ENCODE measurements around the gene CHPF. TPM values are rescaled to one million over a fixed set of nuclear protein-coding genes. Genes with fewer than 3 reads are reported as not detected.

The CHPF gene
- total RNA-seq, 1 experiment from 2014 or later = 17.5 TPM

GRCh38 chr2:219495531-219496122 is 48.0 kb downstream of the CHPF start:
- no TSS peak for BruUV-seq (replicated peaks)
- intact Hi-C loops (cut with micrococcal nuclease; ENCODE audit: unreplicated experiment) (no loop called here), in situ Hi-C loops (cut with HindIII; ENCODE audit: low pct_unique_long_range_greater_than_20kb, low sequenced_read_pairs) (no loop called here)
- no peak for ATAC-seq
- Histone ChIP-seq H3K9me3 (ENCODE audit: control insufficient read depth, insufficient read depth, low read depth, low read length) (no peaks in the 10 kb centered on the region), H3K36me3 (ENCODE audit: control insufficient read depth, insufficient read depth, low read length) (peaks cover 3% of the 10 kb centered on the region; the same call in 1 of the 2 replicates), H3K27me3 (ENCODE audit: control insufficient read depth, insufficient read depth, low read length) (no peaks in the 10 kb centered on the region), H3K4me3 (ENCODE audit: low read depth in 2 of 2, low read length in 2 of 2) (no peak overlapping the region), H3K4me1 (ENCODE audit: control insufficient read depth, insufficient read depth, low read length) (peaks cover 15% of the 10 kb centered on the region), H3K27ac (ENCODE audit: low read length) (no peak overlapping the region)
- DNase-seq (ENCODE audit: low read depth, low spot score) = no peak
- TF ChIP-seq POLR2AphosphoS5 (IDR thresholded peaks at IDR 0.05; ENCODE audit: low read depth, low read length) = no peak
- peak; percentile 86 for TF ChIP-seq CTCF (IDR thresholded peaks at IDR 0.05)
- ChIA-PET CTCF (interaction anchor here (0.6 to 3.6 kb wide), 10 partner anchors 10 to 60 kb away, joined by 3 to 36 read pairs (median 4); no protein-coding TSS in a partner anchor), POLR2A (no interaction called here)

- TF ChIP-seq POLR2AphosphoS5 (IDR thresholded peaks at IDR 0.05; ENCODE audit: low read depth, low read length) (no peak), REST (IDR thresholded peaks at IDR 0.05; ENCODE audit: insufficient read depth in 1 of 2, low read depth in 2 of 2, low read length in 1 of 2) (no peak), CTCF (IDR thresholded peaks at IDR 0.05) (no peak), SIN3A (IDR thresholded peaks at IDR 0.05; ENCODE audit: borderline replicate concordance, insufficient read depth, low read depth, low read length) (no peak), TCF7L2 (IDR thresholded peaks at IDR 0.05; ENCODE audit: low read depth, low read length) (no peak)
- intact Hi-C loops (cut with micrococcal nuclease; ENCODE audit: unreplicated experiment) = no loop called here
- DNase-seq (ENCODE audit: low read depth, low spot score) = no peak
- Histone ChIP-seq H3K36me3 (ENCODE audit: control insufficient read depth, insufficient read depth, low read length) (peaks cover 3% of the 10 kb centered on the region; the same call in 1 of the 2 replicates), H3K4me3 (ENCODE audit: low read depth in 2 of 2, low read length in 2 of 2) (no peak overlapping the region), H3K9me3 (ENCODE audit: control insufficient read depth, insufficient read depth, low read depth, low read length) (no peaks in the 10 kb centered on the region), H3K4me1 (ENCODE audit: control insufficient read depth, insufficient read depth, low read length) (peaks cover 15% of the 10 kb centered on the region), H3K27me3 (ENCODE audit: control insufficient read depth, insufficient read depth, low read length) (no peaks in the 10 kb centered on the region), H3K27ac (ENCODE audit: low read length) (no peak overlapping the region)
- ATAC-seq = no peak
- ChIA-PET POLR2A (interaction anchor here (0.5 kb wide), 1 partner anchor 132 kb away, joined by 11 read pairs; no protein-coding TSS in a partner anchor), CTCF (interaction anchor here (0.6 to 3.6 kb wide), 10 partner anchors 9 to 60 kb away, joined by 3 to 36 read pairs (median 4); no protein-coding TSS in a partner anchor)
- in situ Hi-C loops (cut with HindIII; ENCODE audit: low pct_unique_long_range_greater_than_20kb, low sequenced_read_pairs) = no loop called here
- BruUV-seq (replicated peaks) = no TSS peak
Observed at GRCh38 chr2:219494952-219495530, 48.6 kb downstream of the CHPF start.

All from Panc1 (cell line).